ENCODE measurements around the gene CALML4. TPM values are rescaled to one million over a fixed set of nuclear protein-coding genes. Genes with fewer than 3 reads are reported as not detected.
A peak's percentile ranks its signal among the peaks of the same experiment; 100 is the strongest.
"Not testable (repeated sequence)": the region's sequence is repeated elsewhere in the genome, so short reads cannot be mapped to it uniquely, and the experiment has no call there.

CALML4 gene
- total RNA-seq, 3 donors from 2014 or later, result 5.3 to 7.9 (median 6.0) TPM

DNA sequence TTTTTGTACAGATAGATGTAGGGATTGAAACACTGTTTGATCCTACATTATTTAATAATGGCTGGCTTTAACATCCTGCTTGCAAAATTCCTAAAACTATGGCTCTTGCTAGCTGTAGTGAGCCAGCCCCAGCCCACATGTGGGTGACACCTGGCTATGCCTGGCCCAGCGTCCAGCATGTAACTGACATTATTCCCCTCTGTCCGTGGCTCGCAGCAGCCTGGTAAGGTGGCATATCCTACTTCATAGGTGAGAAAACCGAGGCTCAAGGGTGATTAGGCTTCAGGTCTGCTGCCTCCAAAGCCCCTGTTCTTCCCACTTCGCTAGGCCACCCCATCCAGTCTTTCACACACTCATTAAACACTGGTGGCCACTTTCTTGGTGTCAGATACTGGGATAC lies 1.6 kb downstream of the CALML4 start:
- intact Hi-C loops (cut with DNase I; ENCODE audit: low total_unique reads), result no loop called here
- no peak overlapping the region for H3K27ac ChIP-seq
- H3K4me1 ChIP-seq, result peaks cover 0 to 10% of the 10 kb centered on the region in 2 donors

DNA sequence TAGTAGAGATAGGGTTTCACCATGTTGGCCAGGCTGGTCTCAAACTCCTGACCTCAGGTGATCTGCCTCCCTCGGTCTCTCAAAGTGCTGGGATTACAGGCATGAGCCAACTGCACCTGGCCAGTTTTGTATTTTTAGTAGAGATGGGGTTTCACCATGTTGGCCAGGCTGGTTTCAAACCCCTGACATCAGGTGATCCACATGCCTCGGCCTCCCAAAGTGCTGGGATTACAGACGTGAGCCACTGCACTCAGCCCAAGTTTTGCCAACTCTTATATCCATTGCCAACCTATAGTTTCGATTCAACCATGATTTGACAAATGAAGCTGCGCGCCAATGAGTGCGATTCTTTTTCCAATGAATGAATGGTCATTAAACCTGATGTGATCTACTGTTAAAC lies 2.1 kb downstream of the CALML4 start:
- H3K36me3 ChIP-seq; H3K4me3 ChIP-seq; H3K27me3 ChIP-seq; H3K9me3 ChIP-seq; intact Hi-C loops (cut with DNase I; ENCODE audit: low total_unique reads); H3K27ac ChIP-seq; DNase-seq (ENCODE audit: low spot score in 2 of 2): not testable (repeated sequence)
- H3K4me1 ChIP-seq, result peaks cover 0 to 10% of the 10 kb centered on the region in 2 donors

More for the DNA sequence above, 1.6 kb downstream of the CALML4 start:
- H3K4me3 ChIP-seq, result no peak overlapping the region
- no peaks in the 10 kb centered on the region for H3K27me3 ChIP-seq
- DNase-seq (ENCODE audit: low spot score in 2 of 2), result no peak
- H3K9me3 ChIP-seq, result no peaks in the 10 kb centered on the region
- TF ChIP-seq POLR2AphosphoS5 (IDR thresholded peaks at IDR 0.05), result no peak
- no peak for TF ChIP-seq POLR2A (IDR thresholded peaks at IDR 0.05)
- TF ChIP-seq, protein P1, sequence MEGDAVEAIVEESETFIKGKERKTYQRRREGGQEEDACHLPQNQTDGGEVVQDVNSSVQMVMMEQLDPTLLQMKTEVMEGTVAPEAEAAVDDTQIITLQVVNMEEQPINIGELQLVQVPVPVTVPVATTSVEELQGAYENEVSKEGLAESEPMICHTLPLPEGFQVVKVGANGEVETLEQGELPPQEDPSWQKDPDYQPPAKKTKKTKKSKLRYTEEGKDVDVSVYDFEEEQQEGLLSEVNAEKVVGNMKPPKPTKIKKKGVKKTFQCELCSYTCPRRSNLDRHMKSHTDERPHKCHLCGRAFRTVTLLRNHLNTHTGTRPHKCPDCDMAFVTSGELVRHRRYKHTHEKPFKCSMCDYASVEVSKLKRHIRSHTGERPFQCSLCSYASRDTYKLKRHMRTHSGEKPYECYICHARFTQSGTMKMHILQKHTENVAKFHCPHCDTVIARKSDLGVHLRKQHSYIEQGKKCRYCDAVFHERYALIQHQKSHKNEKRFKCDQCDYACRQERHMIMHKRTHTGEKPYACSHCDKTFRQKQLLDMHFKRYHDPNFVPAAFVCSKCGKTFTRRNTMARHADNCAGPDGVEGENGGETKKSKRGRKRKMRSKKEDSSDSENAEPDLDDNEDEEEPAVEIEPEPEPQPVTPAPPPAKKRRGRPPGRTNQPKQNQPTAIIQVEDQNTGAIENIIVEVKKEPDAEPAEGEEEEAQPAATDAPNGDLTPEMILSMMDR (IDR thresholded peaks at IDR 0.05), result no peak
- H3K36me3 ChIP-seq, result no peaks in the 10 kb centered on the region

DNA sequence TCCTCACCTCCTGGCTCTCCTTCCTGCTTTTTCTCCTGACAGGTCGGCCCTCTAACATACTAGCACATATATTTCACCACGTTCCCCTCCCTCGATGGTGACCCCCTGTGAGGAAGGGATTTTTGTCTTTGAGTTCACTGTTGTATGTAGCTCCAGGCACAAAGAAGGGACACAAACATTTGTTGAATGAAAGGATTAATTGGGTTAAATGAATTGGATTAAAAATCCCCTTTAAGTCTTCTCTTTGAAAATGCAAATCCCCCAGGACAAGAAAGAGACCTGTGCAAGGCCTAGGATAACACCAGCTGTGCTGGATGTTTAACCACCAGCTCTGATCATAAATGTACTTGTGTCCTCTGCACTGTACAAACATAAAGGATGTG lies 3.3 kb downstream of the CALML4 start:
- no peak overlapping the region for H3K4me3 ChIP-seq
- no peaks in the 10 kb centered on the region for H3K27me3 ChIP-seq
- TF ChIP-seq POLR2AphosphoS5 (IDR thresholded peaks at IDR 0.05) (no peak), POLR2A (IDR thresholded peaks at IDR 0.05) (no peak)
- TF ChIP-seq, protein P1 (IDR thresholded peaks at IDR 0.05), result no peak
- no peak for DNase-seq (ENCODE audit: low spot score in 2 of 2)
- H3K36me3 ChIP-seq, result no peaks in the 10 kb centered on the region
- peaks cover 0 to 10% of the 10 kb centered on the region in 2 donors for H3K4me1 ChIP-seq
- no peak overlapping the region for H3K27ac ChIP-seq
- no peaks in the 10 kb centered on the region for H3K9me3 ChIP-seq
- intact Hi-C loops (cut with DNase I; ENCODE audit: low total_unique reads), result no loop called here

DNA sequence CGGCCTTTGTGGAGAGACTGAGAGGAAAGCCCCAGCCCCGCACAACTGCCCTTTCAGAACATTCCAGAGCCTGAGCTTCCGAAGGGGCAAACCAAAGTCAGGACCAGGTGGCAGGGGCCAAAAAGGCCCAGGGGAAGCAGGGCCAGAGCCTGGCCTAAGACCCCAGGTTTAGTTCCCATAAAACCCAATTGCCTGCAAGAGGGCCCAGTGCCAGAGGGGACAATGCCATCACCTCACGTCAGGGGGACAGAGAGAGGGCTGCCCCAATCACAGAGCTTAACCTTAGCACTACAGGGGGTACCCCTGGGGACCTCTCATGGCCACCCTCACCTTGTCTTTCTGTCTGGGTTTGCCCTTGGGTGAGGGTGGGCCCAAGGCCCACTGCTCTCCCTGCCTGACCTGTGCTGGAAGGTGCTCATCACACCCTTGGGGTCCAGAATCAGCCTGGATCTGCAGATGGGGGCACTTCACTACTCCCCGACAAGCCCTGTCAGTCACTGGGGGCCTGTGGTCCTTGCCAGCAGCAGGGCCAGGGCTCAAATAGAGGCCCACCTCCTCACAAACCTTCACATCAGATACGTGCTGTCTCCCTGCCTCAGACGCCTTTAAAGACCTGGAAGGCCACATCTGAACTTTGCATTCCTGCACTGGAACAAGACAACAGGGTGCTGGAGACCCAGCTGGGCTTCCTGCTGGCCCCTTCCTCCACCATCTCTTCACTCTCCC lies 3.8 kb downstream of the CALML4 start:
- H3K36me3 ChIP-seq, result no peaks in the 10 kb centered on the region
- no peak overlapping the region for H3K4me3 ChIP-seq
- no peak overlapping the region for H3K27ac ChIP-seq
- no peaks in the 10 kb centered on the region for H3K9me3 ChIP-seq
- no peak for DNase-seq (ENCODE audit: low spot score in 2 of 2)
- intact Hi-C loops (cut with DNase I; ENCODE audit: low total_unique reads), result no loop called here
- peaks cover 0 to 10% of the 10 kb centered on the region in 2 donors for H3K4me1 ChIP-seq
- TF ChIP-seq, protein P1 (IDR thresholded peaks at IDR 0.05), result no peak
- TF ChIP-seq POLR2A (IDR thresholded peaks at IDR 0.05) (no peak), POLR2AphosphoS5 (IDR thresholded peaks at IDR 0.05) (no peak)
- no peaks in the 10 kb centered on the region for H3K27me3 ChIP-seq

DNA sequence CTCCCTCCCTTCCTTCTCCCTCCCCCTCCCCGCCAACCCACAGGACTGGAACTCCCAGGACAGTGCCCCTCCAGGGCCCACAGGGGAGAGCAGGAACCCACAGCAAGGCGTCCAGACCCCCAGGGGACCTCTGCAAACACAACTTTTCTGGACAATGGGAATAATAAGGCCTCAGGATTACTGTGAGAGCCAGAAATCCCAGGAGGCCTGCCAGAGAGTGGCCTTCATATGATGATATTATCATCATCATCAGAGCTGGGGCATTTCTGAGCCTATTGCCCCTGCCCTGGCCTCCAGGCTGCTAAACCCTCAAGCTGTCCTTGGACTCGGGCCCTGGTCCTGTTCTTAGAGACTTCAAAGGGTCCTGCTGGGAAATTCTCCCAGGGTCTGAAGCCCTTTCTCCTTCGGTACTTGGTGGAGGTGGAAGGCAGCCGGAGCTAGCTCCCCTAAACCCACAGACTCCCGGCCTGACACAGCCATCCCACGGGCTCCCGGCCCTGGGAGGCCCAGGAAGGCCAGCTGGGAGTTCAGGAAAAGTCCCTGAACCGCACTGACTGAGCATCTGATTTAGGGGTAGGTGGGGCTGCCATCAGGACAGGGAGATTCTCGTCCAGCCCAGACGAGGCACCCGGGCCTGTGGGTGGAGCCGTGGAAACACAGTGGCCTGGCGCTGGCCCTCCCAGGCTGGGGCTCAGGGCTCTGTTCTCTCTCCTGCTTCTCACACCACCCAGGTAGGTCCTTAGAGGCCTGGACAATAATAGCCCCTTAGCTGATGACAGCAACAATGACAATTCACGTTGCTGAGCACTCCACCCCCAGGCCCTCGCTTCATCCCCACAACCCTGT lies 4.9 kb downstream of the CALML4 start:
- intact Hi-C loops (cut with DNase I; ENCODE audit: low total_unique reads), result no loop called here

More for the DNA sequence above, 4.9 kb downstream of the CALML4 start:
- Histone ChIP-seq H3K4me3 (no peak overlapping the region), H3K36me3 (no peaks in the 10 kb centered on the region), H3K9me3 (no peaks in the 10 kb centered on the region), H3K27ac (peak overlapping the region in 1 of 2 donors; percentile 42), H3K27me3 (no peaks in the 10 kb centered on the region), H3K4me1 (peaks cover 0 to 10% of the 10 kb centered on the region in 2 donors)
- TF ChIP-seq, protein P1 (IDR thresholded peaks at IDR 0.05), result no peak
- TF ChIP-seq POLR2AphosphoS5 (IDR thresholded peaks at IDR 0.05) (no peak), POLR2A (IDR thresholded peaks at IDR 0.05) (no peak)
- no peak for DNase-seq (ENCODE audit: low spot score in 2 of 2)
